Measurements from ENCODE around the gene BLOC1S1.

- TF ChIP-seq CTCF (IDR thresholded peaks at IDR 0.05) = no peak
- no peak for TF ChIP-seq POLR2A (IDR thresholded peaks at IDR 0.05)
Observed at GRCh38 chr12:55741931-55742680, 26.3 kb downstream of the BLOC1S1 start.
